Dermis blood vessel endothelial cell (primary cell): ENCODE measurements around the gene MRPL3. TPM values are rescaled to one million over a fixed set of nuclear protein-coding genes. Genes with fewer than 3 reads are reported as not detected.

Experiments
- DNase-seq: peaks from one replicate; pipeline ENCODE4 v3.0.0; 2010
- total RNA-seq: library from RNA; depleted of rRNA; stranded (reverse); fragments of >200 nt; gene quantifications from 2 replicates; pipeline ENCODE4 v1.2.3, GENCODE V29; 2014

Gene MRPL3
- 55.5 and 77.4 TPM in 2 replicates for total RNA-seq

DNA sequence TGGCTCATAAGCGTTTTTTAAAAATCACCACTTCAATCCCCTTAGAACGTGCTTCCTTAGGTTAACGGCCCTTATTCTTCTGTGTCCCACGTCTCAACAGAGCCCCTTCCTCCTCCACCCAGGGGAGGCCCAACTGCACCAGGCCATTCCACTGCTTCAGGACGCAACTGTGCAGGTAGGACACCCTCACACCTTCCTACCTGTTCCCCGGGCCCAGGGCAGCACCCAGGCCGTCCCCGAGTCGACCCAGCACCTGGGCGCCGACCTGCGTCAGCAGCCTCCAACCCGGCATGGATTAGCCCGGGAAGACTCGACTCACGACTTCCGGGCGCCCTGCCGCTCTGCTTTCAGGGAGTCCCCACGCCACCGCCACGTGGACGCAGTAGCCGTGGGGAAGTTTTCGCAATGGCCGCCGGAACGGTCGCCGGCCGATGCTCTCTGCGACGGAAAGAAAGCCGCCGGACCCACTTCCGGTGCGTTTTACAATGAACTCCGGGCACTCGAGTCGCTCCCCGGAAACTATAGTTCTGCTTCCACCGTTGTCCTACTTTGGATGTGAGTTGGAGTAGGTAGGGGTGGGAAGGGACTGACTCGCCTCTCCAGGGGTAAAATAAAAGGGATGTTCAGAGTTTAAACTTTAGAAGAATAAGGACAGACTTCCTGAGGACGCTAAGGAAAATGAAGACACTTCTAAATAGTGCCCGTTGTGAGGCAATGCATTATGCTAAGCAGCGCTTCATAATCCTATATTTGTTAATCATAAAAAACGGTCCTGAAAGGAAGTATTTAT, at the start of gene MRPL3:
Gene MRPL3, minus strand, starts transcription at position 442 of the 790 bp plus-strand sequence. Its CDS starts 150 bp downstream, at position 292.
- DNase-seq = peak; percentile 75

GRCh38 chr3:131551761-131552160, 49.0 kb upstream of the MRPL3 start:
- DNase-seq = no peak

DNA sequence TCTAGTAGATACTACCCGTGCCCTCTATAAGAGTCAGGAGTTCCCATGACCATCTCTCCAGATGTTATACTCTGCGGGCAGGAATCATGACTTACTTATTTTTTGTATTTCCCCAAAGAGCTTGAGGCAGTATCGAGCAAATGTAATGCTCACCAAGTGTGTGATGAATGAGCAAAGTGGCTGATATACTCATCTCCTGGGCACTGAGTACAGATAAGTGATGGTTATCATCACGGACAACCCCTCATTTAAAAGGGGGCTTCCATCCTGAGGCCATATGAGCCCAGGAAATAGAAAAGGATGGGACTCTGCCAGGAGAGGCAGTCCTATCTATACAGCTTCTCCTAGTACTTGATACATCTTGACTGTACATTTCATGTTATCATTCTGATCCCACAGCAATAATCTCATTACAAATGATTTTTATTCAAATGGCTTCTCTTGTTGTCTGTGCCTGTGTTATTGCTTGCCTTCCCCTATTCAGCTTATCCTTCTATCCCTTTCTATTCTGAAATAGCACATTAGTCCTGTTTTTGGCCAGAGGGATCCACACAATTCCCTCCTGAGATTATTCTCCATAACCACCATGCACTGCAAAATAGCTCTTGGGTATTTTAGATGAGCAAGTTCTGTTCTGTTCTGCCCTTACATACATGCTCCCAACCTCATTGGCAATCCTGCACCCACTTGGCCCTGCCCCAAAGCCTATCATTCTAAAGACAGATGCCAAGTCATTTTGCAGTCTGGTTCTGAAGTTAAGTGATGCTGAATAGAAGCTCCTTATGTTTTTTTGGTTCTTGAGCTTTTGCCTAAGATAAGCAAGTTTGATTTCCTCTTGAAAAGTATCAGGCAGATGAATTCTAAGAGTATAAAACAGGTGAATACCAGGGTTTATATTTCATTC, 48.0 kb upstream of the MRPL3 start:
- no peak for DNase-seq

DNA sequence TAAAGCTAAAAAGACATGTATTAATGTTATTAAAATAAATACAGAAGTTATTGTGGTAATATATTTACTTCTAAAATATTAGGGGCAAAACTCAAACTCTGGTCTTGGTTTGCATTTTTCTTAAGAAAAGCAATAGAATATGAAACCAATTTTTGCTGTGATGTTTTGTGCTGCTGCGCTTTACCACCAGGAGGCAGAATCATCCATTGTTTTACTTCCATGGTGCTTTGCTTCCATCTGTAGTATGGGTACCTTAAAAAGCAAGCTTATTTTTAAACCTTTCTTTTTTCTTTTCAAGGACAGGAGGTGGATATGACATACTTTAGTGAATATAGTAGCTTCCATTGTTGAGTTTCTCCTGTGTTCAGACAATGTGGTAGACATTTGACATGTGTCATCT, 46.6 kb upstream of the MRPL3 start:
- peak; percentile 7 for DNase-seq

DNA sequence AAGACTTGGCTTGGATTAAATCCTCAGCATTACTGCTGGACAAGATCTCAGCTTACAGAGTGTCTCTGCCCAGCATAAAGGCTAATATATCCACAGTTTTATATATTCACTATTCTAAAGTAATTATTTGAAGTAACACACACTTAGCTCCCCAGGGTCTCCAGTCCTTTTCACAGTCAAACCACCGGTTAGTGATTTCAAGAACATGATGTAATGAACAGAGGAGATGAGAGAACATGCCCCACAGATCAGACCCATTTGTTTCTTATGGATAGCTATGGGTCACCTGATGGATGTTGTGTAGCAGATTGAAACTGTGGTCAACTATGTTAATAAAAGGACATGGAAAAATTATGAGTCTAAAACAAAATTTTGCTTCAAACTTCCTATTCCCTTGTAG, 44.8 kb upstream of the MRPL3 start:
- DNase-seq = no peak

DNA sequence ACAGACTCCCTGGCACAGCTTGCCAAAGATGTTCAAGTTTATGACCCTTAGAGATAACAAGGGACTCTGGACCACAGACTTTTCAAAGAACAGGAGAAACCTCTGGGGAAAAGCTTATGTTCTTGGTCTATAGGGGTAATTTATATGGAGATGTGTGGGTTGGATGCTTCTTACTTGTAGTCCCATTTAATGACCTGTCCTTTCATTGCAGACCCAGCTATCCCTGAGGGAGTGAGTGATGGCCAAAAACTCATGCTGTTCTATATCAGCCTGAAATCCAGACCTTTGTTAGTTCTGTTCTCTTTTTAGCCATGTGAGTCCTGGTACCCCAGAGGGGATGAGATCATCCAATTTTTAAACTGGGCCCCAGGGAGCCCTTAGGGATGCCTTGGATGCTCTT, 43.7 kb upstream of the MRPL3 start:
- no peak for DNase-seq

DNA sequence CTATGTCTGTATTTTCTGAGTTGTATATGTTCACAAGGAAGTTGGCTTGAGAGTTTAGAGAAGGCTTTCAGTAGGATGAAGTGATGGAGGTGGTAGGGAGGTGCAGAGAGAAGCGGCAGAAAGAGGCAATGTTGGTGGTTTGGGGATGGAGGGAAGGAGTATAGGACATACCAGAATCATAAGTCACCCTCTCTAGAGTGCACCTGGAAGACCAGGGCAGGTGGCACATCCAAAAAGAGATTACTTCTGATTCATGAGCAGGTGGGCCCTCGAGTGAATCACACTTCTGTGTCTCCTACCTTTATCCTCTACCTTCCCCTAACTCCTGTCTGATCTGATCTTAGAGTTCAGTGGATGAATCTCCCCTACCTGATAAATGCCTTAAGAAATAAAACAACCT, 41.8 kb upstream of the MRPL3 start:
- no peak for DNase-seq

DNA sequence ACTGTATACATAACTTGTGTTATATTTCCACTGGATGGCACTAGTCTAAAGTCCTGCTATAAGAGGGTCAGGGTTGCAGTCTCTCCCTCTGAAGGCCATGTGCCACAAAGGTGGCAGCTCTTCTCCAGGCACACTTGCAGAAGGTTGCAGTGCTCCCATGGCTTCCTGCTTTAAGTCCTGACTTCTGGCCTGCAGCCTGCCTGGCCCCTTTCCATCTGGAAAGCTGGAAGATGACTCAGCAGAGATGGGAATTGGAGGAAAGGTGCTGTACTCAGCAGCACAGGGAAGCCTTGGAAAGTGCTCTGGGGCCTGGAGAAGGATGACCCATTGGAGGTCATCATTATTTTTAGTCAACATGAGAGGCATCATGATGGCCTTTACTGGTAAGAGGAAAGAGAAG, 40.9 kb upstream of the MRPL3 start:
- DNase-seq = peak; percentile 78

DNA sequence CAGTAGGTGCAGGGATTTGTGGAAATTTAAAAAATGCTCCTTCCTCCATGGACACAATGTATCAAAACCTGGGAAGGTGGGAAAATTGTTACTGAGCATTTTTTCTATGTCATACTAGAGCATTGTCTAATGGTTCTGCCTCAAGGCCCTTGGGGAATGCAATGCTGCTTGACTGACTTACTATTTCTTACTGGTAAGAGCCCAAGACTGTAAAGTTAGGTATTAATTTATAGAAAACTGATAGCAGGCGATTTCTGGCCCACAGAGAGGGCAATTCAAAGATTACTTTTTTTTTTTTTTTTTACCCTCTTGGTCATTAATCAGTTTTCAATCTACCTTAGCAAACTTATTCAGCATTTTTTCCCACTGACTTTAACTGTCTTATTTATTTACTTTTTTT, 38.5 kb upstream of the MRPL3 start:
- no peak for DNase-seq

DNA sequence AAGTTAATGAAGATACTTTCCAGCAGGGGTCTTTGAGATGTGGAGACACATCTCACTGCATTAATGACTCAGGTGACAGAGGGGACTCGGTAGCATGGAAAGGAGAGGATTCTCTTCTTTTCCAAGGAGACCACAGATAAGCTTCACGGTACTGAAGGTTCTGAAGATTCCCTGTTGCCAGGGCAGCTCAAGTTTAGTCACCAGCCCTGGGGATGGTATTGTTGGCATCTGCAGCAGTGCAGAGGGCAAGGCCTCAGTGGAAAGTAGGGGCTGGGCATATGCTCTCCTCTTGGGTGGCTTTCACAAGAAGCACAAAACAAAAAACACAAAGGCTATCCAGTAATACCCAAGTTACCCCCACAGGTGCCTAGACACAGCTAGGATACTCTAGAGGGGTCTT, 38.0 kb upstream of the MRPL3 start:
- DNase-seq = no peak

DNA sequence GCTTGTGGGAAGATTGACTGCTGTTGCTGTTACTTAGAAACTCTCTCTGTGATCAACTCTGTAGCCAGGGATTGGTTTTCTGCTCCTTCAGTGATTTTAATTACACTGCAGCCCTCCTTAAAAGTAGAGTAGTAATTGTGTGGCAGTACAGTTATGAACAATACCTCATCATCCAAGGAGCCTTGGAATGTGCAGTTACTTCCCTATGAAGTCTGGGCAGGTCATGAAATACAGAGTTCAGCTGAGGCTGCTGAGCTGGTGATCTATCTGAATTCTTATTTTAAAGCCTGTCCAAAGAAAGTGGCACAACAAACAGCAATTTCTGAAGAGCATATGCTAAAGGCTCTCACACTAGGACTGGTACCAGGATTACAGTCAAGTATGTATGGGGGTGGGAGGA, 37.4 kb upstream of the MRPL3 start:
- no peak for DNase-seq

- DNase-seq = no peak
These were observed 36.2 kb upstream of the MRPL3 start for GRCh38 chr3:131538968-131539367.

DNA sequence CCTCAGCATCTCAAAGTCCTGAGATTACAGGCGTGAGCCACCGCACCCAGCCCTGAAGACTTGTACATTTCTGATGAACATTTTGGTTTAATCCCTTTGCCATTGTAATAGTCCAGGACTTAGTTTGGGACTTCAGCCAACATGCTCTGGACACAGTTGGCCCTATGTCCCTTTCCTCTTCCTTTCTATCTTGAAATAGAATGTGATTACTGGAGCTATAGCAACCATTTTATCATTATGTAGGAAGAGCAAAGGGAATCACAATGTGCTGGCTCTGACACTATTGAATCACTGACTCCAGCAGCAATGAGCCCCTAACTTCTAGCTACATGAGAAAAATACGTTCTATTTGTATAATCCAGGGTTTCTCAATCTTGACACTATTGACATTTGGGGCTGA, 34.8 kb upstream of the MRPL3 start:
- no peak for DNase-seq

- DNase-seq = no peak
These were observed 32.8 kb upstream of the MRPL3 start for GRCh38 chr3:131535596-131535995.

- DNase-seq = no peak
These were observed 32.4 kb upstream of the MRPL3 start for GRCh38 chr3:131535131-131535530.

DNA sequence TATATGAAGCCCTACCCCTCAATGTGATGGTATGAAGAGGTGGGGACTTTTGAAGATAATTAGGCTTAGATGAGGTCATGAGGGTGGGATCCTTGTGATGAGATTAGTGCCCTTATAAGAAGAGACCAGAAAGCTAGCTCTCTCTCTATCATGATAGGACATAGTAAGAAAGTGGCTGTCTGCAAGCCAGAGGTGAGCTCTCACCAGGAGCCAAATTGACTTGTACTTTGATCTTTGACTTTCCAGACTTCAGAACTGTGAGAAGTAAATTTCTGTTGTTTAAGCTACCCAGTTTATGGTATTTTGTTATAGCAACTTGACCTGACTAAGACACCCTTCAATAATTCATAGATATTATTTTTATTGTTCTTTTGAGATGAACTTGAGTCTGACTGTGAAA, 29.9 kb upstream of the MRPL3 start:
- no peak for DNase-seq

GRCh38 chr3:131530843-131531242, 28.1 kb upstream of the MRPL3 start:
- no peak for DNase-seq

DNA sequence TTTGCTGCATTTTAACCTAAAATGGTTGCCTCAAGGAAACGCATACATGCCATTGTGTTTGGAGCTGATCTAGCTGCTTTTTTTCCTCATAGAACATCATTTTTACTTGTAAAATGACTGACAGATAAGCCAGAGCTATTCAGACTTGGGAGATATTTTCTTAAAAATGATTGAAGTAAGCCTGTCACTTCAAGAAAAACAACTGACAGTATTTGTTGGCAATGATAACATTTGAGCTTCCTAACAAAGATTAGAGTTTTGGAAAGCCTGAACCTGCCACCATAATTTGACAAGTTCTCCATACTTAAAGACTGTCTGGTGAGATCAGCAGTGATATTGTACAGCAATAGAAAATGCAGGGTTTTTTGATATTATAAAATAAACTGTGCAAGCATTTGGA, 27.6 kb upstream of the MRPL3 start:
- no peak for DNase-seq

DNA sequence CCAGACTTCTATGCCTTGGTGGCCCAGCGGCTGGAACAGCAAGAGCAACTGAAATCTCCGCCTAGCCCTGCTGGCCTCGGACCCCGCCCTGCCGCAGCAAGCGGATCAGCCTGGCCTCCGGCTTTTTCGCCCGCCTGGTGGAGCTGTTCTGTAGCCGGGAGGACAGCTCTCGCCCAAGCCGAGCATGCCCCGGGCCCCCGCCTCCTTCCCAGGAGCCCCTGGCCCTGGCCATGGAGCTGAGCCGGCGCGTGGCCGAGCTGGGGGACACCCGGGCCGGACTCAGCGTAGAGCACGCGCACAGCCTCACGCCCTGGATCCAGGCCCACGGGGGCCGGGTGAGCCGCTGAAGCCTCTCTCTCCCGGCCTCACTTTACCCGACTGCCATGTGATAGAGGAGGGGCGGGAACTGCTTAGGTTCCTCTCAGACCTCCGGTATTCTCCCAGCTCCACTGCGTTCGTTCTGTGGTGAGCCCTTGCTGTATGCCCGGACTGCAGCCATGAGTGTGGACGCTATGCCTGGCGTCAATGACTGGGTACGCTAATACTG, 24.1 kb upstream of the MRPL3 start:
- DNase-seq = peak; percentile 59

- no peak for DNase-seq
These were observed 15.9 kb upstream of the MRPL3 start for GRCh38 chr3:131518680-131519079.

GRCh38 chr3:131505421-131505820, 2.6 kb upstream of the MRPL3 start:
- no peak for DNase-seq

GRCh38 chr3:131503320-131503635, 507 bp upstream of the MRPL3 start:
- DNase-seq = peak; percentile 28

- peak; percentile 5 for DNase-seq
These were observed 822 bp downstream of the MRPL3 start for GRCh38 chr3:131501949-131502348.

GRCh38 chr3:131494706-131495105, 8.1 kb downstream of the MRPL3 start:
- DNase-seq = no peak
